ENCODE results near the gene EPHB3. TPM values are rescaled to one million over a fixed set of nuclear protein-coding genes. Genes with fewer than 3 reads are reported as not detected.

Gene EPHB3
- total RNA-seq, 2 experiments from 2014 or later: 0.19 to 0.22 TPM

DNA sequence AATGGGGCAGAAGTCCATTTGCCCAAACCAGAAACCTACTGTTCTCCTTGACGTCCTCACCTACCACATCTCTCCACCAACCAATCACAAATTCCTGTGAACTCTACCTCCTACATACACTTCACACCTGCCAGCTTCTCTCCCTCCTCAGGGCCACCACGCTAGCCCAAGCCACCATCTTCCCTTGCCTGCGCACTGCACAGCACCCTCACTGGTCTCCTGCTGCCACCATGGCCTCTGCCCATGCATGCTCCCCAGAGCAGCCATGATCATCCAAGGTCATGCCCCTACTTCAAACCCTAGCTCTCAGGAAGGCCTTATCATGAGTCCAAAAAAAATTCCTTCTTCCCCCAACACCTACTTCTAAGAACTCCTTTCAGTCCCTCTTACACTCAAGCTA is 1.1 kb upstream of the EPHB3 start:
- ATAC-seq (ENCODE audit: poor library complexity) (no peak), DNase-seq (no peak)
- H3K9me3 ChIP-seq (ENCODE audit: control insufficient read depth in 1 of 2, insufficient read depth in 1 of 2, low read length in 2 of 2): peaks cover 0 to 6% of the 10 kb centered on the region in 2 experiments
- H3K36me3 Mint-ChIP-seq (ENCODE audit: low read depth): no peaks in the 10 kb centered on the region
- H3K27me3 Mint-ChIP-seq: peaks cover 41% of the 10 kb centered on the region
- H3K4me1 ChIP-seq (ENCODE audit: insufficient read depth, low read length): peaks cover 68% of the 10 kb centered on the region
- POLR2A ChIA-PET: interaction anchor here (0.6 to 1.6 kb wide), 15 partner anchors 10 to 226 kb away, joined by 3 to 19 read pairs (median 4); partner anchors contain the start of genes CLCN2, MAGEF1 and POLR2H
- no peak overlapping the region for H3K4me3 ChIP-seq (ENCODE audit: low read length)
- TF ChIP-seq, protein P1, sequence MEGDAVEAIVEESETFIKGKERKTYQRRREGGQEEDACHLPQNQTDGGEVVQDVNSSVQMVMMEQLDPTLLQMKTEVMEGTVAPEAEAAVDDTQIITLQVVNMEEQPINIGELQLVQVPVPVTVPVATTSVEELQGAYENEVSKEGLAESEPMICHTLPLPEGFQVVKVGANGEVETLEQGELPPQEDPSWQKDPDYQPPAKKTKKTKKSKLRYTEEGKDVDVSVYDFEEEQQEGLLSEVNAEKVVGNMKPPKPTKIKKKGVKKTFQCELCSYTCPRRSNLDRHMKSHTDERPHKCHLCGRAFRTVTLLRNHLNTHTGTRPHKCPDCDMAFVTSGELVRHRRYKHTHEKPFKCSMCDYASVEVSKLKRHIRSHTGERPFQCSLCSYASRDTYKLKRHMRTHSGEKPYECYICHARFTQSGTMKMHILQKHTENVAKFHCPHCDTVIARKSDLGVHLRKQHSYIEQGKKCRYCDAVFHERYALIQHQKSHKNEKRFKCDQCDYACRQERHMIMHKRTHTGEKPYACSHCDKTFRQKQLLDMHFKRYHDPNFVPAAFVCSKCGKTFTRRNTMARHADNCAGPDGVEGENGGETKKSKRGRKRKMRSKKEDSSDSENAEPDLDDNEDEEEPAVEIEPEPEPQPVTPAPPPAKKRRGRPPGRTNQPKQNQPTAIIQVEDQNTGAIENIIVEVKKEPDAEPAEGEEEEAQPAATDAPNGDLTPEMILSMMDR (IDR thresholded peaks at IDR 0.05): no peak
- no peaks in the 10 kb centered on the region for H3K9me3 Mint-ChIP-seq
- H3K27ac Mint-ChIP-seq: peak overlapping the region; percentile 50
- H3K27me3 ChIP-seq (ENCODE audit: control insufficient read depth in 1 of 2, insufficient read depth in 2 of 2, low read length in 2 of 2): peaks cover 18 to 40% of the 10 kb centered on the region in 2 experiments
- H3K36me3 ChIP-seq (ENCODE audit: insufficient read depth, low read length): no peaks in the 10 kb centered on the region
- peak overlapping the region; percentile 72 for H3K4me3 Mint-ChIP-seq
- CTCF ChIA-PET: interaction anchor here (0.7 to 2.4 kb wide), 17 partner anchors 17 to 255 kb away, joined by 3 to 16 read pairs (median 4); no protein-coding TSS in a partner anchor
- peaks cover 56% of the 10 kb centered on the region for H3K4me1 Mint-ChIP-seq (ENCODE audit: low read depth)
- no peak overlapping the region for H3K27ac ChIP-seq (ENCODE audit: low read depth in 1 of 2, low read length in 2 of 2)
- intact Hi-C loops (cut with DNase I, micrococcal nuclease): no loop called here

DNA sequence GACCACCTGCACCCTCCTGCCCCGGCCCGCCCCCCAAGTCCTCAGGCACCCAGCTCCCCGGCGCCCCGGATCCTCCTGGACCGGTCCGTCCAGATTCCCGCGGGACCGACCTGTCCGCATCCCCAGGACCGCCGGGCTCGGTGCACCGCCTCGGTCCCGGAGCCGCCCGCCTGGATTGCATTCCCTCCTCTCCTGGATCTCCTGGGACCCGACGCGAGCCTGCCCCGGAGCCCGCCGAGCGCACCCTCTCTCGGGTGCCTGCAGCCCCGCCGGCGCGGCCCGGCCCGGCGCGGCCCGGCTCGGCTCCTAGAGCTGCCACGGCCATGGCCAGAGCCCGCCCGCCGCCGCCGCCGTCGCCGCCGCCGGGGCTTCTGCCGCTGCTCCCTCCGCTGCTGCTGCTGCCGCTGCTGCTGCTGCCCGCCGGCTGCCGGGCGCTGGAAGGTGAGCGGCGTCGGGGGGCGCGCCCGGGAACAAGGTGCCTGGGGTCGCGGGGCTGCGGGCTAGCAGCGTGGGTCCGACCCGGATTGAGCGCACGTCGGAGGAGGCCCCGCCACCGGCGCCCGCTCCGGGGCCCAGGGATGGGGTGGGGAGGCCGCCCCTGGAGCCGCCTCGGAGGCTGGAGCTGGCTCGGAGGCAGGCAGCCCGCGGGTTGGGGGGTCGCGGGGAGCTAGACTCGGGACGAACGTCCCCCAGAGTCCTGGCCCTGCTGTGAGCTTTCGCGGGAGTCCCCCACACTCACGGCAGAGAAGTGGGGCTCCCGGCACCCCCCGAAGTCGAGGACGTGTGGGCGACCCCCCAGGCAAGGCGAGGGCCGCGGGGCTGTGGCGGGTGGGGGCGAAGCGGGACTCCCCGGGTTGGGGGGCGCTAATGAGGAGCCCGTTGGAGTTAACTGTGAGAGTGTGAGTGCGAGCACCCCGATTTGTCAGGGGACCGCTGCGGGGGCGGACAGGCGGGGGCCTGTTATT is 610 bp downstream of the EPHB3 start:
- peak overlapping the region; percentile 72 for H3K4me3 Mint-ChIP-seq

DNA sequence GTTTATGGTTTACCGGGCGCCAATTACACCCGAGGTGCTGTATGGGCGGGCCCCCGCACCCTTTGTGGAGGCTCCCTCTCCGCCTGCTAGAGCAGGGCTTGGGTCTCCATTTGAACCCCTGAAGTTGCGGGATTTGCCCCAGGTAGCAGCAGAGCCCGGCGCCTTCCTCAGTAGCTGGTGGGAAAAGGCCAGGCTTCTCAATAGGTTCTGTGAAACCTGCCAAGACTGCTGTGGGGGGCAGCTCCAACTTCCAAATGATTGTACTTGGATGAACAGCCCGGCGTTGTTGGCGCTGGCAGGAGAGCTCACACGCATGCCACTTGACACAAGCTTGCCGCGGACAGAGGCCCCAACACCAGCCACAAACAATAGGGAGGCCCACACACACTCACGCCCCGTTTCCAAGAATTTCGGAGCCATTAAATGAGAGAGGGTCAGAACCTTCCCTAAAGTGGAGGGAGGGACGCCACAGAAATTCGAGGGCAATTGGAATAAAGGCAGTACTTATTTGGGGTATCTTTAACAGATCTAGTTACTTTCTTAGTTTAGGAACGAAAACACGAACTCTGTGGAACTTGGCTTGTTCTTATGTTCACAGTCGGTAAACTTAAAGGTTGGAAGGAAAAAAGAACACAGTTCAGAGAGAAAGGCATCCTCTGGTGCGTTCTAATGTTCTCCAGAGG is 1.4 kb downstream of the EPHB3 start:
- Mint-ChIP-seq H3K4me3 (peak overlapping the region; percentile 21), H3K9me3 (no peaks in the 10 kb centered on the region), H3K36me3 (ENCODE audit: low read depth) (no peaks in the 10 kb centered on the region), H3K27me3 (peaks cover 49% of the 10 kb centered on the region), H3K4me1 (ENCODE audit: low read depth) (peaks cover 40% of the 10 kb centered on the region), H3K27ac (no peak overlapping the region)
- DNase-seq (no peak), ATAC-seq (ENCODE audit: poor library complexity) (no peak)
- CTCF ChIA-PET: no interaction called here
- POLR2A ChIA-PET: no interaction called here
- Histone ChIP-seq H3K4me3 (ENCODE audit: low read length) (no peak overlapping the region), H3K4me1 (ENCODE audit: insufficient read depth, low read length) (peaks cover 43% of the 10 kb centered on the region), H3K27ac (ENCODE audit: low read depth in 1 of 2, low read length in 2 of 2) (no peak overlapping the region), H3K9me3 (ENCODE audit: control insufficient read depth in 1 of 2, insufficient read depth in 1 of 2, low read length in 2 of 2) (peaks cover 0 to 6% of the 10 kb centered on the region in 2 experiments), H3K36me3 (ENCODE audit: insufficient read depth, low read length) (no peaks in the 10 kb centered on the region), H3K27me3 (ENCODE audit: control insufficient read depth in 1 of 2, insufficient read depth in 2 of 2, low read length in 2 of 2) (peaks cover 18 to 38% of the 10 kb centered on the region in 2 experiments)
- TF ChIP-seq, protein P1 (IDR thresholded peaks at IDR 0.05): no peak
- intact Hi-C loops (cut with DNase I, micrococcal nuclease): no loop called here

More for the DNA sequence above, 610 bp downstream of the EPHB3 start:
- Histone ChIP-seq H3K36me3 (ENCODE audit: insufficient read depth, low read length) (no peaks in the 10 kb centered on the region), H3K4me3 (ENCODE audit: low read length) (peak overlapping the region; percentile 53), H3K27me3 (ENCODE audit: control insufficient read depth in 1 of 2, insufficient read depth in 2 of 2, low read length in 2 of 2) (peaks cover 18 to 38% of the 10 kb centered on the region in 2 experiments), H3K4me1 (ENCODE audit: insufficient read depth, low read length) (peaks cover 52% of the 10 kb centered on the region), H3K27ac (ENCODE audit: low read depth in 1 of 2, low read length in 2 of 2) (no peak overlapping the region), H3K9me3 (ENCODE audit: control insufficient read depth in 1 of 2, insufficient read depth in 1 of 2, low read length in 2 of 2) (peaks cover 0 to 6% of the 10 kb centered on the region in 2 experiments)
- no peaks in the 10 kb centered on the region for H3K9me3 Mint-ChIP-seq
- H3K27me3 Mint-ChIP-seq: peaks cover 48% of the 10 kb centered on the region
- H3K27ac Mint-ChIP-seq: no peak overlapping the region
- ChIA-PET POLR2A (interaction anchor here (0.6 to 1.6 kb wide), 9 partner anchors 12 to 1157 kb away, joined by 3 to 19 read pairs (median 4); partner anchors contain the start of gene MAGEF1), CTCF (interaction anchor here (1.0 to 2.4 kb wide), 14 partner anchors 12 to 253 kb away, joined by 3 to 16 read pairs (median 4); no protein-coding TSS in a partner anchor)
- ATAC-seq (ENCODE audit: poor library complexity) (no peak), DNase-seq (peak in 4 of 14 experiments; percentile 16 to 56 (median 32))
- H3K36me3 Mint-ChIP-seq (ENCODE audit: low read depth): no peaks in the 10 kb centered on the region
- intact Hi-C loops (cut with DNase I, micrococcal nuclease): loop anchor here (1.0 kb wide), 2 partner anchors 165 to 215 kb away; no protein-coding TSS in a partner anchor
- TF ChIP-seq, protein P1 (IDR thresholded peaks at IDR 0.05): no peak
- H3K4me1 Mint-ChIP-seq (ENCODE audit: low read depth): peaks cover 40% of the 10 kb centered on the region
